Breast epithelium (tissue), 4 donors: Measurements from ENCODE around the gene ANLN. TPM values are rescaled to one million over a fixed set of nuclear protein-coding genes. Genes with fewer than 3 reads are reported as not detected.
A peak's percentile ranks its signal among the peaks of the same experiment; 100 is the strongest.

Source experiments
- DNase-seq, 2 donors: peaks; one replicate each; pipeline ENCODE4 v3.0.0-alpha.2; 2019; ENCODE audit warnings: low spot score in 2 of 2
- H3K27ac ChIP-seq, 2 donors: fragments of 200-600 bp; sonication (generic) in 1 of 2; one replicate each; pipeline ENCODE4 v1.5.1; 2016 to 2019; ENCODE audit warnings: mild to moderate bottlenecking in 1 of 2
- H3K27me3 ChIP-seq, 2 donors: fragments of 200-600 bp; sonication (generic) in 1 of 2; one replicate each; pipeline versions ENCODE4 v1.5.1 to v1.6.0; 2017 to 2019; ENCODE audit warnings: control low read depth in 1 of 2, mild to moderate bottlenecking in 1 of 2
- H3K36me3 ChIP-seq: fragments of 200-600 bp; one replicate; pipeline ENCODE4 v1.5.1; 2019
- H3K4me1 ChIP-seq, 2 donors: fragments of 200-600 bp; sonication (generic); one replicate each; pipeline ENCODE4 v1.5.1; 2016 to 2019; ENCODE audit warnings: control low read depth in 1 of 2
- H3K4me3 ChIP-seq, 3 donors: fragments of 200-600 bp; sonication (generic); 1 replicate in 2 of 3; 2 replicates in 1 of 3; pipeline ENCODE4 v1.5.1; 2016 to 2019; ENCODE audit warnings: mild to moderate bottlenecking in 3 of 3, moderate library complexity in 2 of 3
- H3K9me3 ChIP-seq, 2 donors: fragments of 200-600 bp; sonication (generic) in 1 of 2; one replicate each; pipeline ENCODE4 v1.5.1; 2016 to 2019; ENCODE audit warnings: control low read depth in 1 of 2
- POLR2A ChIP-seq: fragments of 450-650 bp; IDR thresholded peaks from one replicate; pipeline ENCODE4 v1.6.1; 2016; ENCODE audit warnings: antibody characterized with exemption, mild to moderate bottlenecking, moderate library complexity
- POLR2AphosphoS5 ChIP-seq, 3 donors: sonication (generic); formaldehyde crosslinking; IDR thresholded peaks; one replicate each; pipeline ENCODE4 v1.6.1; 2017; ENCODE audit warnings: antibody characterized with exemption in 3 of 3
- intact Hi-C: fragments of 100-400 bp; cut with DNase I; formaldehyde crosslinking; loops from one replicate; pipeline ENCODE4 v1.15.1; 2023; ENCODE audit warnings: low total_unique reads
- total RNA-seq, 3 donors: library from RNA; depleted of rRNA; stranded (reverse); fragments of >200 nt; gene quantifications; one replicate each; pipeline ENCODE4 v1.1.0, GENCODE V29; 2016
- TF ChIP-seq, protein P1 (sequence below), 3 donors: fragments of 450-650 bp; IDR thresholded peaks; one replicate each; pipeline ENCODE4 v1.5.1; 2016 to 2017; ENCODE audit warnings: antibody characterized with exemption in 3 of 3, mild to moderate bottlenecking in 3 of 3, moderate library complexity in 3 of 3

ANLN gene
- total RNA-seq, 3 donors from 2014 or later: 2.3 to 5.4 (median 5.0) TPM

DNA sequence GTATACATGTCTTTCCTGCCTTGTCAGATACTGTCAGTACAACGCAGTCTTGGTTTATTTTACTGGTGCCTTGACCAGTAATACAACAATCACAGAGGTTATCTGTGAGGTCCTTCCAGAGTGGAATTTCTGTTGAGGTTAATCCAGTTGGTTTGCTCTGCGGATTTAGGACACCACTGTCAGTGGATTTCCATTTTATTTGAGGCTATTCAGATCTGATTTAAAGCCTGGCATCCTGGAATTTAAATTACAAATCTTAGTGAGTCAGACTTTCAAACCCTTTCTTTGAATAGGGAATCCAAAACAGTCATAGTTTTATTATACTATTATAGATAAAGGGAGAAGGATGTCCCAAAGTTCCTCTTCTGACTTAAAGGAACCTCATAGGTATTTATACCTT is 40.5 kb downstream of the ANLN start:
- peaks cover 0 to 9% of the 10 kb centered on the region in 2 donors for H3K9me3 ChIP-seq
- no peaks in the 10 kb centered on the region for H3K4me1 ChIP-seq
- no peak for TF ChIP-seq POLR2AphosphoS5 (IDR thresholded peaks at IDR 0.05)
- TF ChIP-seq POLR2A: no peak
- TF ChIP-seq, protein P1, sequence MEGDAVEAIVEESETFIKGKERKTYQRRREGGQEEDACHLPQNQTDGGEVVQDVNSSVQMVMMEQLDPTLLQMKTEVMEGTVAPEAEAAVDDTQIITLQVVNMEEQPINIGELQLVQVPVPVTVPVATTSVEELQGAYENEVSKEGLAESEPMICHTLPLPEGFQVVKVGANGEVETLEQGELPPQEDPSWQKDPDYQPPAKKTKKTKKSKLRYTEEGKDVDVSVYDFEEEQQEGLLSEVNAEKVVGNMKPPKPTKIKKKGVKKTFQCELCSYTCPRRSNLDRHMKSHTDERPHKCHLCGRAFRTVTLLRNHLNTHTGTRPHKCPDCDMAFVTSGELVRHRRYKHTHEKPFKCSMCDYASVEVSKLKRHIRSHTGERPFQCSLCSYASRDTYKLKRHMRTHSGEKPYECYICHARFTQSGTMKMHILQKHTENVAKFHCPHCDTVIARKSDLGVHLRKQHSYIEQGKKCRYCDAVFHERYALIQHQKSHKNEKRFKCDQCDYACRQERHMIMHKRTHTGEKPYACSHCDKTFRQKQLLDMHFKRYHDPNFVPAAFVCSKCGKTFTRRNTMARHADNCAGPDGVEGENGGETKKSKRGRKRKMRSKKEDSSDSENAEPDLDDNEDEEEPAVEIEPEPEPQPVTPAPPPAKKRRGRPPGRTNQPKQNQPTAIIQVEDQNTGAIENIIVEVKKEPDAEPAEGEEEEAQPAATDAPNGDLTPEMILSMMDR (IDR thresholded peaks at IDR 0.05): no peak
- no peak overlapping the region for H3K27ac ChIP-seq
- H3K27me3 ChIP-seq: no peaks in the 10 kb centered on the region
- intact Hi-C loops: no loop called here
- H3K36me3 ChIP-seq: no peaks in the 10 kb centered on the region
- H3K4me3 ChIP-seq: no peak overlapping the region
- DNase-seq: no peak

DNA sequence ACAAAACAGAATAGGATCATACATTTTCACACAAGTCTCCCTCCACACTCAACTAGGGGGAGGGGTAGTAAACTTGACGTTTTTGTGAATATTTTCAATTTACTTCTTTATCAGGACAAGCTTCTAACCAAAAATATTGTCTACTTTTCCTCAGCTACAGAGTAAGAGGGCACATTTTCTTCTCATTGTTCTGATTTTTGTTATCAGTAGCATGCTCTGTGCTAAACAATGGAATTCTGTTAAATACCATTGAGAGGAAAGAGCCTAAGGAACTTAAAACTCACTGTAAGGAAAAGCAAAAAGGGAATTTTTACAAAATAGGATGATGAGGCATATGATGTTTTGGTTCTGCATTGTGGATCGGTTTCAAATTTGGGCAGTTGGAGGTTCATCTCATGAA is 41.2 kb downstream of the ANLN start:
- no peak for DNase-seq
- H3K36me3 ChIP-seq: no peaks in the 10 kb centered on the region
- peaks cover 0 to 9% of the 10 kb centered on the region in 2 donors for H3K9me3 ChIP-seq
- no peak overlapping the region for H3K4me3 ChIP-seq
- no peaks in the 10 kb centered on the region for H3K4me1 ChIP-seq
- no peak overlapping the region for H3K27ac ChIP-seq
- intact Hi-C loops: no loop called here
- H3K27me3 ChIP-seq: no peaks in the 10 kb centered on the region
- TF ChIP-seq POLR2A: no peak
- TF ChIP-seq, protein P1 (IDR thresholded peaks at IDR 0.05): no peak
- no peak for TF ChIP-seq POLR2AphosphoS5 (IDR thresholded peaks at IDR 0.05)

DNA sequence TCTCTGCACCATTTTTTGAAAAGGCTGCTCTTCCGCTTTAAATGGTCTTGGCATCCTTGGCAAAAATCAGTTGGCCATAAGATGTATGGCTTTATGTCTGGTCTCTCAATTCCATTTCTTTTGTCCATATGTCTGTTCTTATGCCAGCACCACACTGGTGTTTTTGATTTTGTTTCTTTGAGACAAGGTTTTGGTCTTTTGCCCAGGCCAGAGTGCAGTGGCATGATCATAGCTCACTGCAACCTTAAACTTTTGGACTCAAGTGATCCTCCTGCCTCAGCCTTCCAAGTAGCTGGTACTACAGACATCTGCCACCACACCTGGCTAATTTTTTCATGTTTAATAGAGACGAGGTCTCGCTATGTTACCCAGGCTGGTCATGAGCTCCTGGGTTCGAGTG is 48.5 kb downstream of the ANLN start:
- Histone ChIP-seq H3K4me1 (no peaks in the 10 kb centered on the region), H3K36me3 (no peaks in the 10 kb centered on the region), H3K4me3 (no peak overlapping the region), H3K9me3 (no peaks in the 10 kb centered on the region), H3K27me3 (no peaks in the 10 kb centered on the region), H3K27ac (no peak overlapping the region)
- intact Hi-C loops: no loop called here
- TF ChIP-seq POLR2A: no peak
- TF ChIP-seq, protein P1 (IDR thresholded peaks at IDR 0.05): no peak
- no peak for TF ChIP-seq POLR2AphosphoS5 (IDR thresholded peaks at IDR 0.05)
- no peak for DNase-seq

DNA sequence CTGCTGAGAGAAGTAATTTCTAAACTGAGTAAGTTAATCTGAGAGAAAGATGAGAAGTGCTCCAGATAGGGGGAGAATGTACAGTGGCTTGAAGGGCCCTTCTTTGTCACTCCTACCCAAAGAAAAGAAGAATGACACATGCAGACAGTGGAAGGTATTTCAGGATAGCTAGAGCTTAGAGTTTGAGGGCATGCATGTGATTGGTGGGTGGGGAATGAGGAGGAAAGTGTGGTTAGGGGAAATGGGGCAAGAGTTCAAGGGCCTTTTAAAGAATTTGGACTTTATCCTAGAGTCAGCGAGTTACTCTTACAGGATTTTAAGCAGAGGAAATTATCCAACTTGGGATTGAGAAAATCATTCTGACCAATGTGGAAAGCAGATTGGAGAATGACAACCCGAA is 50.0 kb downstream of the ANLN start:
- no peaks in the 10 kb centered on the region for H3K27me3 ChIP-seq
- TF ChIP-seq POLR2AphosphoS5 (IDR thresholded peaks at IDR 0.05) (no peak), POLR2A (no peak)
- TF ChIP-seq, protein P1 (IDR thresholded peaks at IDR 0.05): no peak
- H3K4me3 ChIP-seq: no peak overlapping the region
- H3K27ac ChIP-seq: no peak overlapping the region
- no peak for DNase-seq
- intact Hi-C loops: no loop called here
- no peaks in the 10 kb centered on the region for H3K4me1 ChIP-seq
- H3K36me3 ChIP-seq: no peaks in the 10 kb centered on the region
- no peaks in the 10 kb centered on the region for H3K9me3 ChIP-seq

DNA sequence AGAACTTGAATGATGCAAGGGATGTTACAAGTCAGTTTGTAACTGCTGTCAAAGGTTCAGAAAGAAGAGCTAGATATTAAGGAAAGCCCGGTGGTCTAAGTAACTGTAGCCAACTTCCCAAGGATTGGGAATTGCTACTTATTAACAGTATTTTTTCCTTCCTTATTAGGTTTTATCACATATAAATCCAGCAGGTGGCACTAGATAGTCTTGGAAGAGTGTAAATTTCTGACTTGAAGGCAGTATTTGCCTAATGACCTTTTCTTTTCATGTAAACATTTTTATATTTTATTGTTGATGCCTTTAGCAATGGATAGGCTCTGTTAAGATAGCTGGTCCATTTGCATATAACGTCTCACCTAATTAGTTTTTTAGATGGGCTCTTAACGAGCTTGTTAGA is 51.2 kb downstream of the ANLN start:
- intact Hi-C loops: no loop called here
- no peak overlapping the region for H3K27ac ChIP-seq
- TF ChIP-seq, protein P1 (IDR thresholded peaks at IDR 0.05): peak in 1 of 3 donors; percentile 15
- TF ChIP-seq POLR2AphosphoS5 (IDR thresholded peaks at IDR 0.05): no peak
- no peak for TF ChIP-seq POLR2A
- no peaks in the 10 kb centered on the region for H3K9me3 ChIP-seq
- no peak overlapping the region for H3K4me3 ChIP-seq
- no peaks in the 10 kb centered on the region for H3K4me1 ChIP-seq
- DNase-seq: no peak
- H3K27me3 ChIP-seq: no peaks in the 10 kb centered on the region
- no peaks in the 10 kb centered on the region for H3K36me3 ChIP-seq
